ENCODE data around the gene JARID2.

GRCh38 chr6:15340775-15341174, 94.9 kb downstream of the JARID2 start:
- TF ChIP-seq CTCF (conservative IDR thresholded peaks at IDR 0.05; ENCODE audit: low read length), result no peak
- TF ChIP-seq EZH2phosphoT487 (IDR thresholded peaks at IDR 0.05; ENCODE audit: borderline replicate concordance, low read depth, low read length), result no peak
